GM18858 (cell line): ENCODE results near the gene MTG1.

Source experiments
- ATAC-seq: cut with Tn5 transposase; IDR thresholded peaks from one replicate; pipeline ENCODE4 v1.9.1; 2021; ENCODE audit not compliant: unreplicated experiment

The MTG1 gene

DNA sequence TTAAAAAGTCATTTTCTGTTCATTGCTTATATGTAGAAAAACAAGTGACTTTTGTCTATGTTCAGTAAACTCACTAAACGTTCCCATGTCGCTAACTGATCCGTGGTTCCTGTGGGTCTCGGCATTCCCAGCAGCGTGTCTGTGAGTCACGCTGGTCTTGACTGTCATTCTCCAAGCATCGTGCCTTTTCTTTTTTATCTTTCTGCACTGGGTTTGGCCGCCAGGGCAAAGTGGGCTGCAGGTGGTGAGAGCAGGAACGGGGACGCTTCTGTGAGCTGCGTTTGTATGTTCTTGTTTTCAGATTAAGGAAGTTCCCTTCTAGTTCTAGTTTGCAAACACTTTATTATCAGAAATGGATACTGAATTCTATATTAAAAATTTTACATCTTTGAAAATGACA, 53.0 kb downstream of the MTG1 start:
- no peak for ATAC-seq

DNA sequence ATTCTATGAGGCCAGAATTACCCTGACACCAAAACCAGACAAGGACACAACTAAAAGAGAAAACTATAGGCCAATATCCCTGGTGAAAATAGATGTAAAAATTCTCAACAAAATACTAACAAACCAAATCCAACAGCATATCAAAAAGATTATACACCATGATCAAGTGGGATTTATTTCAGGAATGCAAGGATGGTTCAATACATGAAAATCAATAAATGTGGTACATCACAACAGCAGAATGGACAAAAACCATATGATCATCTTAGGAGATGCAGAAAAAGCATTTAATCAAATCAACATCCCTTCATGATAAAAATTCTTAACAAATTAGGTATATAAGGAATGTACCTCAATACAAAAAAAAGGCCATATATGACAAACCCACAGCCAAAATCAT, 54.2 kb downstream of the MTG1 start:
- no peak for ATAC-seq

GRCh38 chr10:133451346-133451745, 57.4 kb downstream of the MTG1 start:
- ATAC-seq = no peak

GRCh38 chr10:133452453-133452852, 58.5 kb downstream of the MTG1 start:
- ATAC-seq = no peak

DNA sequence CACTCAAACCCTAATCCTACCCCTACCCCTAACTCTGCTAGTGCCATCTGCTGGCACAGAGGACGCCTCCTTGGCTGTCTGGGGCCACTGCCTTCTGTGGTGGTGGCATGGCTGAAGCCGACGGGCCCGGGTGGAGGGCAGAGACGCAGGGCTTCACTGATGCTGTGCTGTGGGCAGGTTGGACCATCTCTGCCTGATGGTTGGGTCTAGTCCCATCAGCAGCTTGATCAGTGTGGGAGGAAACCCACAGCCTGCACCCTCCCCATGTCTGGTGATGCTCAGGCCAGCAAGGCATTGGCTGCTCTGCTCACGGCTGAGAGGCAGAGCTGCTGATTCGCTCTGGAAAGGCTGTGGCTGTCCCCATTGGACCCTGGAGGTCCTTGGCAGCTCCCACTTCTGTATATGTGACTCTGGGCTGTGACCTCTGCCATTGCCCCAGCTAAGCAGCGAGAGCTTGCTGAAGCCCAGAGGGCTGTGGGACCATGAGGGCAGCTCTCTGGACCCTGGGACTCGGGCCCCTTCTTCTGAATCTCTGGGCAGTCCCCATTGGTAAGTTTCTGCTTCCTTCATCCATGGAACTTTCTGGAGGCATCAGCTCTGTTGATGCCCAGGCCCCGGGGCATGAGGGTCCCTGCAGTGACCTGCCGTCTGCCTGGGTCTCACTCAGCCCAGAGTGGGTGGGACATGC, 59.7 kb downstream of the MTG1 start, which contains the start of gene SCART1:
Gene SCART1 (plus strand): TSS at position 430 of the 688 bp plus-strand sequence. CDS start 53 bp downstream, at position 483.
- no peak for ATAC-seq

DNA sequence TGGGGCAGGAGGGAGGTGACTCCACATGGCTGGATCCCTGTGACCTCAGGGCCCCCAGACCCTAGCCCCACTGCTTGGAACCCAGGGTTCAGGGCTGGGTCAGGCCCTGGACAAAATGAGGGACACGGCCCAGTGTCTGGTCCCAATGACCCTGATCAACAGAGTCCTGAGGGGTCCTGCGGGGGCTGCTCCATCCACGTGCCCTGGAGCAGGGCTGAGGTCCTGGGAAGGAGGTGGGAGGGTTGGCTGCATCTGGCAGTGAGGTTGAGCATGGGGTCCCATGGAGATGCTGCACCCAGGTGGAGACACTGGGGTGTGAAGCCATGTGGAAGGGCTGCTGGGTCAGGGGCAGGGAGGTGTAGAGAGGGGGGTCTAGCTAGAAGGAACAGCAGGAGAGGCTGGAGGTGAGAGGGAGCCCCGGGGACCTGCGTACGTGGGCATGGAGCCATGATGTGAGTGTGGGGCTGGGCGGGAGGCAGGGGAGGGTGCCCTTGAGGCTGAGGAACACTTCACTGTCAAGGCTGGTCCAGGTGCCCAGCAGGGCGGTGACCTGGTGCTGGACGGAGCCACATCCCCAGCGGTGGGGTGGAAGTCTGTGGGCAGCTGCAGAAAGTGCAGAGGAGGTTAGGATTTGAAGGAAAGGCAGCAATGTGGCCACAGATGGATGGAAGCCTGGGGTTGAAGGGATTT, 60.4 kb downstream of the MTG1 start:
- ATAC-seq = no peak

- ATAC-seq = no peak
Measured at GRCh38 chr10:133455196-133455595, 61.2 kb downstream of the MTG1 start.

DNA sequence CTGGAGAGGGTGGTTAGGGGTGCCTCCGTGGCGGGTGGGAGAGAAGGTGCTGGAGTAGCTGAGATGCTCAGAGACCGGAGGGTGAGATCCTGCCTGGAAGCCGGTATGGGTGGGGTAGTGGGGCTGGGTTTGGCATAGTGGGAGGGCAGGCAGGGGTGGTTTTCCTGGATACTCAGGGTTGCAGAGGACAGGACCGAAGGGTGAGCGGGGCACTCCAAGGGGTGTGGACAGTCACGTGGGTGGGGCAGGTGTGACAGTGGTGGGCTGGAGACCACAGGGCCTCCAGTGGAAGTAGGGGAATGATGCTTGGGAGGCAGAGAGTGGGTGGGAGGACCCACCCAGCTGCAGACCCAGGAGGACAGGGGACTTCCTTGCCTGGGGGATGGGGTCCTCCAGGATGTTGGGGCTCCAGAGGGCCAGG, 61.7 kb downstream of the MTG1 start:
- no peak for ATAC-seq

- no peak for ATAC-seq
Measured at GRCh38 chr10:133456041-133456951, 62.3 kb downstream of the MTG1 start.

GRCh38 chr10:133457100-133457841, 63.3 kb downstream of the MTG1 start:
- ATAC-seq = no peak

GRCh38 chr10:133458021-133458709, 64.2 kb downstream of the MTG1 start:
- ATAC-seq = no peak

- no peak for ATAC-seq
Measured at GRCh38 chr10:133458710-133459453, 64.9 kb downstream of the MTG1 start.

GRCh38 chr10:133459454-133460207, 65.7 kb downstream of the MTG1 start:
- ATAC-seq = no peak

GRCh38 chr10:133460208-133460769, 66.3 kb downstream of the MTG1 start:
- no peak for ATAC-seq

GRCh38 chr10:133461027-133461426, 67.1 kb downstream of the MTG1 start:
- no peak for ATAC-seq

DNA sequence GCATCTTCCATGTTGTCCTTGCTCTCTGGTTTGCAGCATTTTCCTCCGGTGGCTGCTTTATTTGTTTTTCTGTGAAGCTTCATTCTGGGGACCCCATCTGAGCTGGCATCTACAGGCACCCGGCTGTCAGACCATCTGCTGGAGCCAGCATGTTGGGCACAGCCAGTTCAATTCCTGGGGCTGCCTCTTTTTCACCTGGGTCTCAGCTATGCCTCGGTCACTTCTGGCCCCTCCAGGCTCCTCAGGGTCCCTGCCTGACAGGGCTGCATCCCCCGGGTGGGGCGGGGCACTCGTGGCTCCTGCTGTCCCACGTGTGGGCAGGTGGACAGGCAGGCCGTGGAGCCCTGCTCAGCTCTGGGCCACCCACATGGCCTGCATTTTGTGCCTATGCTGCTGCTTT, 67.9 kb downstream of the MTG1 start:
- no peak for ATAC-seq

DNA sequence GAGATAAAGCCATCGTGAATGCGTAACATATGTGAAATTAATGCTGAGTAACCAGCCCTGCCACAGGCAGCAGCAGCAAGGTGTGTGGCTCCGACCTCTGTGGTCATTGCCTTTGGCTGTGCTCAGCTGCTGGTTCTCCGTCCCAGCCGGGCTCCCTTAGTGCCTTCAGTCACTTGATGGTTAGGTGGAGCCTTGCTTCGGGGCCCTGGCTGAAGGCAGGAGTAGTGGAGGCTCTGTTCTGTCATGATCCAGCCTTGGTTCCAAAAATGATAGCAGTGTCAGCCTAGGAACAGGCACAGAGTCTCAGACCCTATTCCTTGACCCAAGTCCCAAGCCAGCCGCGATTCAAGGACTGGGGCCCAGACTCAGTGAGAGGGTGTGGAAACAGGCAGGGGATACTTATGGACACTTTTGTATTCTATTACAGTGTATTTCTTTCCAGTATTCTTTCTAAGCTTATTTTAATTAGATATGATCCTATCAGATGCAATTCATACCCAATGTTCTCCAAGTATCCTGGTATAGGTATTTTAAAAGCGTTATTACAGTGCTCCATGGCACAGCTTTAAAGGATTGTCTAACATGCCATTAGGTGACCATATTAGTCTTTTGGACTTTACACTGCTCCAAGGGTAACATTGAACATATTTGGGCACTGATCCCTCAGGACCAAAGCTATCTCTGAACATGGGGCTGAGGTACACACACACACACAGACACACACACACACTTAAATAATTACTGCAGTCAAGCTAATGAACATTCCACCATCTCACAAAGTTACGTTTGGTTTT, 68.8 kb downstream of the MTG1 start:
- ATAC-seq = no peak

DNA sequence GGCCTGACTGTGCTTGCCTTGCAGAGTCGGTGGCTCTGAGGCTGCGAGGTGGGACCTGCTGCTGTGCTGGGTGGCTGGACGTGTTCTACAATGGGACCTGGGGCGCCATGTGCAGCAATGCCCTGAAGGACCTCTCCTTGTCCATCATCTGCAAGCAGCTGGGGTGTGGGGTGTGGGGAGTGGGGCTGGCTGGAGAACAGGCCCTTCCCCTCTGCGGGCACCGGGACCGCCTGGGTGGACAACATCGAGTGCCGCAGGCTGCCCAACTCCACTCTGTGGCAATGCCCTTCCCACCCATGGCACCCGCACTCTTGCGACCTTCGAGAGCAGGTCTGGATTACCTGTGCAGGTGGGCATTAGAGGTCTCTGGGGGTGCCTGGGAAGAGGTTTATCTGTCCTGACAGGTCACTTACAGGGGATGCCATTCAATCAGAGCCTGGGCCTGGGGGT, 70.7 kb downstream of the MTG1 start:
- ATAC-seq = no peak
